HG03095 (cell line): ENCODE measurements around the gene EPHX1.
"Not testable (repeated sequence)": the region's sequence is repeated elsewhere in the genome, so short reads cannot be mapped to it uniquely, and the experiment has no call there.

Experiments
- ATAC-seq: cut with Tn5 transposase; IDR thresholded peaks from one replicate; pipeline ENCODE4 v1.9.1; 2021; ENCODE audit warnings: moderate library complexity; ENCODE audit not compliant: unreplicated experiment

The EPHX1 gene

GRCh38 chr1:225809842-225810578 is at the start of gene EPHX1:
EPHX1 (plus strand) TSS chr1:225810124; CDS start chr1:225828730, 18,606 bp downstream.
- ATAC-seq, result peak; percentile 97

- ATAC-seq, result no peak
Observed at GRCh38 chr1:225760531-225760930, 49.4 kb upstream of the EPHX1 start.

GRCh38 chr1:225761395-225761794 is 48.5 kb upstream of the EPHX1 start:
- not testable (repeated sequence) for ATAC-seq

GRCh38 chr1:225762002-225762441 is 47.9 kb upstream of the EPHX1 start:
- no peak for ATAC-seq

GRCh38 chr1:225762444-225762843 is 47.5 kb upstream of the EPHX1 start:
- ATAC-seq, result no peak

- ATAC-seq, result no peak
Observed at GRCh38 chr1:225763716-225764548, 46.0 kb upstream of the EPHX1 start.

- ATAC-seq, result no peak
Observed at GRCh38 chr1:225765982-225766674, 43.8 kb upstream of the EPHX1 start.

GRCh38 chr1:225766967-225767633 is 42.8 kb upstream of the EPHX1 start:
- no peak for ATAC-seq

GRCh38 chr1:225767634-225768540 is 42.0 kb upstream of the EPHX1 start:
- ATAC-seq, result no peak

- no peak for ATAC-seq
Observed at GRCh38 chr1:225768662-225769426, 41.1 kb upstream of the EPHX1 start.

- ATAC-seq, result no peak
Observed at GRCh38 chr1:225769687-225770086, 40.2 kb upstream of the EPHX1 start.

- ATAC-seq, result no peak
Observed at GRCh38 chr1:225770561-225771248, 39.2 kb upstream of the EPHX1 start.

GRCh38 chr1:225771661-225772322 is 38.1 kb upstream of the EPHX1 start:
- ATAC-seq, result no peak

GRCh38 chr1:225772323-225772768 is 37.6 kb upstream of the EPHX1 start:
- no peak for ATAC-seq

GRCh38 chr1:225772848-225773247 is 37.1 kb upstream of the EPHX1 start:
- ATAC-seq, result no peak

- ATAC-seq, result no peak
Observed at GRCh38 chr1:225774281-225775147, 35.4 kb upstream of the EPHX1 start.

- ATAC-seq, result no peak
Observed at GRCh38 chr1:225776294-225776693, 33.6 kb upstream of the EPHX1 start.
